ENCODE data around the gene SLC24A3. TPM values are rescaled to one million over a fixed set of nuclear protein-coding genes. Genes with fewer than 3 reads are reported as not detected.

Gene SLC24A3
- total and polyA plus RNA-seq, 2 of the 13 experiments (the other 11 are each of a cell fraction or from before 2014, with no cell fraction given): not detected

GRCh38 chr20:19609642-19610223 is 397.3 kb downstream of the SLC24A3 start (continued):
- TF ChIP-seq WIZ (CRISPR knock-in tag; IDR thresholded peaks at IDR 0.05) (no peak), ZBTB4 (CRISPR knock-in tag; IDR thresholded peaks at IDR 0.05; ENCODE audit: borderline replicate concordance) (no peak), HOXA9 (CRISPR knock-in tag; IDR thresholded peaks at IDR 0.05; ENCODE audit: borderline replicate concordance) (no peak), ZNF18 (CRISPR knock-in tag; IDR thresholded peaks at IDR 0.05; ENCODE audit: insufficient replicate concordance) (no peak), RARG (CRISPR knock-in tag; IDR thresholded peaks at IDR 0.05; ENCODE audit: low read depth) (no peak), MEIS2 (CRISPR knock-in tag; IDR thresholded peaks at IDR 0.05) (peak; percentile 67; the same call in 1 of the 2 replicates), CEBPB (IDR thresholded peaks at IDR 0.05; ENCODE audit: borderline replicate concordance, low read depth, low read length) (no peak), ZBED4 (CRISPR knock-in tag; IDR thresholded peaks at IDR 0.05; ENCODE audit: borderline replicate concordance) (no peak; the same call in 1 of the 2 replicates), ZNF282 (IDR thresholded peaks at IDR 0.05; ENCODE audit: partially characterized antibody) (no peak), TEF (CRISPR knock-in tag; IDR thresholded peaks at IDR 0.05) (no peak), ZNF44 (CRISPR knock-in tag; IDR thresholded peaks at IDR 0.05) (no peak), LBX2 (CRISPR knock-in tag; IDR thresholded peaks at IDR 0.05; ENCODE audit: borderline replicate concordance) (no peak), ZNF749 (CRISPR knock-in tag; IDR thresholded peaks at IDR 0.05; ENCODE audit: borderline replicate concordance) (no peak), MIER3 (CRISPR knock-in tag; IDR thresholded peaks at IDR 0.05; ENCODE audit: borderline replicate concordance) (peak; percentile 84; the same call in 1 of the 2 replicates), REXO4 (CRISPR knock-in tag; IDR thresholded peaks at IDR 0.05; ENCODE audit: borderline replicate concordance) (no peak), SMAD1 (CRISPR knock-in tag; IDR thresholded peaks at IDR 0.05; ENCODE audit: borderline replicate concordance, low read depth) (no peak), ZNF143 (CRISPR knock-in tag; IDR thresholded peaks at IDR 0.05) (no peak), NFE2 (CRISPR knock-in tag; IDR thresholded peaks at IDR 0.05) (no peak), ATM (IDR thresholded peaks at IDR 0.05; ENCODE audit: borderline replicate concordance) (no peak), ZNF558 (CRISPR knock-in tag; IDR thresholded peaks at IDR 0.05; ENCODE audit: borderline replicate concordance) (no peak)
